GM18519 (cell line): ENCODE data around the gene POU6F2.

Source experiments
- ATAC-seq: cut with Tn5 transposase; IDR thresholded peaks from one replicate; pipeline ENCODE4 v1.9.1; 2021; ENCODE audit warnings: mild to moderate bottlenecking, moderate library complexity; ENCODE audit not compliant: unreplicated experiment, low FRiP score

POU6F2 gene

GRCh38 chr7:39233851-39234529 is 256.3 kb downstream of the POU6F2 start:
- no peak for ATAC-seq

- ATAC-seq, result no peak
Measured at GRCh38 chr7:39238234-39238869, 260.6 kb downstream of the POU6F2 start.

GRCh38 chr7:39240864-39241263 is 263.2 kb downstream of the POU6F2 start:
- ATAC-seq, result no peak

GRCh38 chr7:39247576-39247975 is 269.9 kb downstream of the POU6F2 start:
- ATAC-seq, result no peak

- ATAC-seq, result no peak
Measured at GRCh38 chr7:39248041-39248691, 270.5 kb downstream of the POU6F2 start.

GRCh38 chr7:39248692-39249090 is 271.0 kb downstream of the POU6F2 start:
- ATAC-seq, result no peak

- ATAC-seq, result no peak
Measured at GRCh38 chr7:39249635-39250152, 272.0 kb downstream of the POU6F2 start.

- ATAC-seq, result no peak
Measured at GRCh38 chr7:39252916-39253315, 275.2 kb downstream of the POU6F2 start.

- ATAC-seq, result no peak
Measured at GRCh38 chr7:39259391-39260003, 281.8 kb downstream of the POU6F2 start.

- ATAC-seq, result no peak
Measured at GRCh38 chr7:39260279-39260844, 282.7 kb downstream of the POU6F2 start.

- ATAC-seq, result no peak
Measured at GRCh38 chr7:39261771-39262170, 284.1 kb downstream of the POU6F2 start.

GRCh38 chr7:39265641-39266591 is 288.2 kb downstream of the POU6F2 start:
- ATAC-seq, result no peak

GRCh38 chr7:39269034-39269433 is 291.3 kb downstream of the POU6F2 start:
- no peak for ATAC-seq

- ATAC-seq, result no peak
Measured at GRCh38 chr7:39270018-39270417, 292.3 kb downstream of the POU6F2 start.

GRCh38 chr7:39271402-39271801 is 293.7 kb downstream of the POU6F2 start:
- no peak for ATAC-seq

GRCh38 chr7:39272111-39272510 is 294.4 kb downstream of the POU6F2 start:
- ATAC-seq, result no peak

- ATAC-seq, result no peak
Measured at GRCh38 chr7:39272691-39273090, 295.0 kb downstream of the POU6F2 start.

GRCh38 chr7:39280337-39280736 is 302.6 kb downstream of the POU6F2 start:
- ATAC-seq, result no peak

GRCh38 chr7:39285256-39285655 is 307.5 kb downstream of the POU6F2 start:
- ATAC-seq, result no peak

- no peak for ATAC-seq
Measured at GRCh38 chr7:39288303-39288702, 310.6 kb downstream of the POU6F2 start.
